ENCODE data around the gene ADORA2A. TPM values are rescaled to one million over a fixed set of nuclear protein-coding genes. Genes with fewer than 3 reads are reported as not detected.

ADORA2A gene
- total and polyA plus RNA-seq, 10 of the 15 experiments (the other 5 are each of a cell fraction or from before 2014, with no cell fraction given), result 0.69 to 31.2 (median 18.3) TPM

DNA sequence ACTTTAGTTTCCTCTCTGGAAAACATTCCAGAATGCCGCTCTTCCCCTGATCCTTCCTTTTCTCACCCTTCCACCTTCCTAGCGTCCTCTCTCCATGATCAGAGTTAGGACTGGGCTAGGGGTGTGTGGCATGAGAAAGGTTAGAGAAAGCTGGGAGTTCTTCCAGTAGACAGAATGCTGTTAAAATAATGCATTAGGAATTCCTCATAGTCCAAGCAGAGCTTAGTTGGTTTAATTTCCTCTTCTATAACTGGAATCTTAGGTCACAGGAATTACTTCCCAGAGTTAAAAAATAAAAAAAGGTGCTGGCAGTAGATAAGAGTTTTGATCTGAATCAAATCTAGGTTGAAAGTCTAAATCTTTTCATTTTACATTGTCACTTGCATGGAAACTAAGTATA lies 37.2 kb upstream of the ADORA2A start (continued):
- no peak for TF ChIP-seq ETV6 (conservative IDR thresholded peaks at IDR 0.05 in 1 of 2, IDR thresholded peaks at IDR 0.05 in 1 of 2; ENCODE audit: borderline replicate concordance in 1 of 2, low read depth in 1 of 2)
- TF ChIP-seq SMARCA5 (IDR thresholded peaks at IDR 0.05), result no peak
- TF ChIP-seq, protein P1, sequence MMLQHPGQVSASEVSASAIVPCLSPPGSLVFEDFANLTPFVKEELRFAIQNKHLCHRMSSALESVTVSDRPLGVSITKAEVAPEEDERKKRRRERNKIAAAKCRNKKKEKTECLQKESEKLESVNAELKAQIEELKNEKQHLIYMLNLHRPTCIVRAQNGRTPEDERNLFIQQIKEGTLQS (IDR thresholded peaks at IDR 0.05; ENCODE audit: borderline replicate concordance, extremely low read depth, low read depth, low read length), result no peak
- TF ChIP-seq, protein P2, sequence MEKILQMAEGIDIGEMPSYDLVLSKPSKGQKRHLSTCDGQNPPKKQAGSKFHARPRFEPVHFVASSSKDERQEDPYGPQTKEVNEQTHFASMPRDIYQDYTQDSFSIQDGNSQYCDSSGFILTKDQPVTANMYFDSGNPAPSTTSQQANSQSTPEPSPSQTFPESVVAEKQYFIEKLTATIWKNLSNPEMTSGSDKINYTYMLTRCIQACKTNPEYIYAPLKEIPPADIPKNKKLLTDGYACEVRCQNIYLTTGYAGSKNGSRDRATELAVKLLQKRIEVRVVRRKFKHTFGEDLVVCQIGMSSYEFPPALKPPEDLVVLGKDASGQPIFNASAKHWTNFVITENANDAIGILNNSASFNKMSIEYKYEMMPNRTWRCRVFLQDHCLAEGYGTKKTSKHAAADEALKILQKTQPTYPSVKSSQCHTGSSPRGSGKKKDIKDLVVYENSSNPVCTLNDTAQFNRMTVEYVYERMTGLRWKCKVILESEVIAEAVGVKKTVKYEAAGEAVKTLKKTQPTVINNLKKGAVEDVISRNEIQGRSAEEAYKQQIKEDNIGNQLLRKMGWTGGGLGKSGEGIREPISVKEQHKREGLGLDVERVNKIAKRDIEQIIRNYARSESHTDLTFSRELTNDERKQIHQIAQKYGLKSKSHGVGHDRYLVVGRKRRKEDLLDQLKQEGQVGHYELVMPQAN (conservative IDR thresholded peaks at IDR 0.05), result no peak
- TF ChIP-seq, protein P3, sequence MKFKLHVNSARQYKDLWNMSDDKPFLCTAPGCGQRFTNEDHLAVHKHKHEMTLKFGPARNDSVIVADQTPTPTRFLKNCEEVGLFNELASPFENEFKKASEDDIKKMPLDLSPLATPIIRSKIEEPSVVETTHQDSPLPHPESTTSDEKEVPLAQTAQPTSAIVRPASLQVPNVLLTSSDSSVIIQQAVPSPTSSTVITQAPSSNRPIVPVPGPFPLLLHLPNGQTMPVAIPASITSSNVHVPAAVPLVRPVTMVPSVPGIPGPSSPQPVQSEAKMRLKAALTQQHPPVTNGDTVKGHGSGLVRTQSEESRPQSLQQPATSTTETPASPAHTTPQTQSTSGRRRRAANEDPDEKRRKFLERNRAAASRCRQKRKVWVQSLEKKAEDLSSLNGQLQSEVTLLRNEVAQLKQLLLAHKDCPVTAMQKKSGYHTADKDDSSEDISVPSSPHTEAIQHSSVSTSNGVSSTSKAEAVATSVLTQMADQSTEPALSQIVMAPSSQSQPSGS (IDR thresholded peaks at IDR 0.05; ENCODE audit: low read length), result no peak
- no peak for TF ChIP-seq NFIC (IDR thresholded peaks at IDR 0.05; ENCODE audit: low read depth, low read length)
- TF ChIP-seq LARP7 (IDR thresholded peaks at IDR 0.05), result no peak
- no peak for TF ChIP-seq BMI1 (IDR thresholded peaks at IDR 0.05; ENCODE audit: borderline replicate concordance)

DNA sequence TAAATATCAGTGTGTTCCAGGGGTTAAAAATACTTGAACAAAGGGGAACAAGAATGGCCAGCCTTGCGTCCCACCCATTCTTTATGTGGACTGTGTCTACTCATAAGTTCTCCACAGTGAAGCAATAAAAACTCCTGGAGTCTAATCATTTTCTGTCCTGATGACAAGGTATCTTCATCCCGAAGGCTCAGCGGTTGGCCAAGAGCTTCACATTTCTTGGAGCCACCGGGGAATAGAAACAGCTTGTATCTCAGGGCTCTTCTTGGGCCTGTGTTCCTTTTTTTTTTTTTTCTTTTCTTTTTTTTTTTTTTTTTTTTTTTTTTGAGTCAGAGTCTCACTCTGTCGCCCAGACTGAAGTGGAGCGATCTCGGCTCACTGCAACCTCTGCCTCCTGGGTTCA lies 36.8 kb upstream of the ADORA2A start:
- no peaks in the 10 kb centered on the region for H3K27me3 ChIP-seq (replicated peaks in 1 of 2; ENCODE audit: control insufficient read depth in 2 of 2, insufficient read depth in 2 of 2, low read length in 1 of 2)
- SMC1A ChIA-PET (ENCODE audit: uncharacterized antibody, unreplicated experiment), result interaction anchor here (1.2 to 1.4 kb wide), 2 partner anchors 11 to 58 kb away, joined by 3 read pairs; no protein-coding TSS in a partner anchor
- no peaks in the 10 kb centered on the region for H4K20me1 ChIP-seq (ENCODE audit: control insufficient read depth, insufficient read depth)
- H3K9ac ChIP-seq (ENCODE audit: control insufficient read depth, insufficient read depth, low read length), result no peak overlapping the region
- no peak for FAIRE-seq
- DNase-seq (ENCODE audit: low read depth, low spot score), result no peak
- CTCF ChIA-PET, result no interaction called here
- WGBS (ENCODE audit: insufficient coverage, insufficient replicate concordance, low lambda C conversion rate, missing lambda C conversion rate), result 100% methylated on average over 4 of the region's 7 CpGs
- RAD21 ChIA-PET (ENCODE audit: unreplicated experiment), result interaction anchor here (1.0 kb wide), 1 partner anchor 99 kb away, joined by 3 read pairs; no protein-coding TSS in a partner anchor
- H3K27ac ChIP-seq (ENCODE audit: control insufficient read depth, insufficient read depth), result no peak overlapping the region
- in situ Hi-C loops (cut with MboI), result no loop called here
- ATAC-seq, result no peak
- no peak overlapping the region for H3K4me3 ChIP-seq
- POLR2A ChIA-PET, result interaction anchor here (0.6 kb wide), 3 partner anchors 45 to 135 kb away, joined by 3 to 5 read pairs (median 5); no protein-coding TSS in a partner anchor
- H3K4me1 ChIP-seq (ENCODE audit: control insufficient read depth, insufficient read depth, low read length), result no peaks in the 10 kb centered on the region
- H3K36me3 ChIP-seq (ENCODE audit: control insufficient read depth in 2 of 2, insufficient read depth in 2 of 2, low read length in 1 of 2), result no peaks in the 10 kb centered on the region; a peak in 1 of 4 replicates
- H2AFZ ChIP-seq (ENCODE audit: control insufficient read depth, low read depth, low read length), result no peak overlapping the region
- intact Hi-C loops (cut with micrococcal nuclease; ENCODE audit: unreplicated experiment), result no loop called here
- BruUV-seq (replicated peaks), result no TSS peak
- no peak overlapping the region for H3K4me2 ChIP-seq (ENCODE audit: control insufficient read depth, insufficient read depth)
- no peaks in the 10 kb centered on the region for H3K9me3 ChIP-seq (replicated peaks; ENCODE audit: control insufficient read depth, insufficient read depth, low read length)
- no peaks in the 10 kb centered on the region for H3K79me2 ChIP-seq (ENCODE audit: control insufficient read depth, insufficient read depth, low read length)
- TF ChIP-seq IKZF1 (conservative IDR thresholded peaks at IDR 0.05) (no peak), CREB1 (IDR thresholded peaks at IDR 0.05; ENCODE audit: low read depth) (no peak), RELA (IDR thresholded peaks at IDR 0.05; ENCODE audit: borderline replicate concordance, partially characterized antibody) (no peak), LARP7 (IDR thresholded peaks at IDR 0.05) (no peak), SUZ12 (IDR thresholded peaks at IDR 0.05; ENCODE audit: unreplicated experiment) (no peak), PML (IDR thresholded peaks at IDR 0.05; ENCODE audit: low read length) (no peak), POLR2A (IDR thresholded peaks at IDR 0.05; ENCODE audit: low read depth, low read length) (no peak), FOS (IDR thresholded peaks at IDR 0.05; ENCODE audit: borderline replicate concordance, extremely low read depth, insufficient read length) (no peak), TCF7 (IDR thresholded peaks at IDR 0.05; ENCODE audit: borderline replicate concordance) (no peak), KAT2A (conservative IDR thresholded peaks at IDR 0.05; ENCODE audit: control insufficient read depth, low read depth, low read length) (no peak), PAX5 (IDR thresholded peaks at IDR 0.05; ENCODE audit: borderline replicate concordance, low read depth, low read length) (no peak)
- TF ChIP-seq, protein P1 (IDR thresholded peaks at IDR 0.05; ENCODE audit: borderline replicate concordance, extremely low read depth, low read depth, low read length), result no peak
- TF ChIP-seq, protein P4, sequence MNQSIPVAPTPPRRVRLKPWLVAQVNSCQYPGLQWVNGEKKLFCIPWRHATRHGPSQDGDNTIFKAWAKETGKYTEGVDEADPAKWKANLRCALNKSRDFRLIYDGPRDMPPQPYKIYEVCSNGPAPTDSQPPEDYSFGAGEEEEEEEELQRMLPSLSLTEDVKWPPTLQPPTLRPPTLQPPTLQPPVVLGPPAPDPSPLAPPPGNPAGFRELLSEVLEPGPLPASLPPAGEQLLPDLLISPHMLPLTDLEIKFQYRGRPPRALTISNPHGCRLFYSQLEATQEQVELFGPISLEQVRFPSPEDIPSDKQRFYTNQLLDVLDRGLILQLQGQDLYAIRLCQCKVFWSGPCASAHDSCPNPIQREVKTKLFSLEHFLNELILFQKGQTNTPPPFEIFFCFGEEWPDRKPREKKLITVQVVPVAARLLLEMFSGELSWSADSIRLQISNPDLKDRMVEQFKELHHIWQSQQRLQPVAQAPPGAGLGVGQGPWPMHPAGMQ (IDR thresholded peaks at IDR 0.05; ENCODE audit: borderline replicate concordance), result no peak
